ENCODE measurements around the gene AP3B2.
"Not testable (repeated sequence)": the region's sequence is repeated elsewhere in the genome, so short reads cannot be mapped to it uniquely, and the experiment has no call there.

AP3B2 gene

GRCh38 chr15:82647045-82647834 is 62.4 kb downstream of the AP3B2 start, which contains the start of gene CPEB1:
Gene CPEB1 (minus strand): TSS chr15:82647363. CDS start chr15:82628459, 18,904 bp downstream.
- peak; percentile 20 for DNase-seq

- no peak for DNase-seq
Observed at GRCh38 chr15:82646250-82647044, 63.2 kb downstream of the AP3B2 start.

DNA sequence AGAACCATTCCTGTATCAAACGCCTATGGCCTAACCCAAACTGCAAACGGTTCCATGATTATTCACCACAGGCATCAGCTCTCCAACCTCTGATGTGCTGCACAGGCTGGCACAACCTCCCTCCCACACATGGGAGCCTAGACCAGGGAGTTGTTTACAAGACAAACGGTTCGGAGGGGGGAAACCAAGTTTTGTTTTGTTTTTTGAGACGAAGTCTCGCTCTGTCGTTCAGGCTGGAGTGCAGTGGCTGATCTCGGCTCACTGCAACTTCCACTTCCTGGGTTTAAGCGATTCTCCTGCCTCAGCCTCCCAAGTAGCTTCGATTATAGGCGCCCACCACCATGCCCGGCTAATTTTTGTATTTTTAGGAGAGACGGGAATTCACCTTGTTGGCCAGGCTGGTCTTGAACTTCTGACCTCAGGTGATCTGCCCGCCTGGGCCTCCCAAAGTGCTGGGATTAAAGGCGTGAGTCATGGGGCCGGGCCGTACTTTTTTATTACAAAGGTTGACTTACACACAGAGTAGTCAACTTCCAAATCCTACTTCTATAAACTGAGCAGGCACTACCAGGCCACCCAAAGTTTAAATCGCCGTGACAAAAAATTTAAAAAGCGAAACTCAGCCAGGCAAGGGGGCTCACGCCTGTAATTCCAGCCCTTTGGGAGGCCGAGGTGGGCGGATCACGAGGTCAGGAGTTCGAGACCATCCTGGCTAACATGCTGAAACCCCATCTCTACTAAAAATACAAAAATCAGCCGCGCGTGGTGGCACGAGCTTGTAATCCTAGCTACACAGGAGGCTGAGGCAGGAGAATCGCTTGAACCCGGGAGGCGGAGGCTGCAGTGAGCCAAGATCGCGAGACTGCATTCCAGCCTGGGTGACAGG is 64.5 kb downstream of the AP3B2 start:
- not testable (repeated sequence) for DNase-seq

GRCh38 chr15:82643992-82644391 is 65.7 kb downstream of the AP3B2 start:
- DNase-seq: no peak

DNA sequence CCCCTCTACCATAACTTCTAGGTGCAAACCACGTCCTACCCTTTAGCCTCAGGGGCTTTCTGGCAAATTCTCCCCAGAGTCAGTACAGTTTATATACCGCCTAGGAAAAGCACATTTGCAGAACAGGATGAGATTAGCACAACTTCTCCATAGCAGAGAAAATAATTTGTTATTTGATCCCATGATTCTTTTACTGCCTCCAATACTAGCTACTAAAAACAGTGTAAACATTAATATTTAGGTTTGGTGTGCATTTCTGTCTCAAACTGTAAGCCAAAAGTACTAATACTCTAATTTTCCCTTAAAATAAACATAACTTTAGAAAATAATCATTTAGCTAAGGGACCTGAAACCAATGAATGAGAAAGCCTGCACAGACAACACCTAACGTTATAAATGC is 67.0 kb downstream of the AP3B2 start:
- no peak for DNase-seq

DNA sequence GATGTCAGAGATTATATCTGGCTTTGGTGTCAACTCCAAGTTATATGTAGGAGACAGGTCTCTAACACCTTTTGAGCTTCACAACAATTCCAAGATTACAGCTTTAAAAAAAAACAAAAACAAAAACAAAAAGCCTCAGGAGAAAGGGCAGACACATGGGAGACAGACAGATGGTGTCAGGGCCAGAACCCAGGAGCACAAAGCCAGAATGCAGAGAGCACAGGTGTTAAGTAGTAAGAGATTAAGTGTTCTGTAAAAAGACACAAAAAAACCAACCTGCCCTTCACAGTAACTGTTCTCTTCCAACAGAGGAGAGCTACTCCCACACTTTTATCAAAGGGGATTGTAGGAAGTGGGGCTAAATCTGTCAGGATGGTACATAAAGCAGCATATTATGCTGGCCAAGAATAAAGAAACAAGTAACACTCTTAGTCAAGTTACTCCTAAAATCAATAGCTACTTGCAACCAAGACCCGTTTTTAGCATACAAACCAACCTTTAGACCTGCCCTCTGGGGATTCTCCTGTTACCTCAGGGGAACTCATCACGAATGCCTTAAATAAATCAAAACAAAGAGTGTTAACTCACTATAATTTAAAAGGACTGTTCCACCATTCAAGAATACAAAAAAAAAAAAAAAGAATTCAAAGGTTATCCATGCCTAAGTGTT is 68.4 kb downstream of the AP3B2 start:
- DNase-seq: no peak

DNA sequence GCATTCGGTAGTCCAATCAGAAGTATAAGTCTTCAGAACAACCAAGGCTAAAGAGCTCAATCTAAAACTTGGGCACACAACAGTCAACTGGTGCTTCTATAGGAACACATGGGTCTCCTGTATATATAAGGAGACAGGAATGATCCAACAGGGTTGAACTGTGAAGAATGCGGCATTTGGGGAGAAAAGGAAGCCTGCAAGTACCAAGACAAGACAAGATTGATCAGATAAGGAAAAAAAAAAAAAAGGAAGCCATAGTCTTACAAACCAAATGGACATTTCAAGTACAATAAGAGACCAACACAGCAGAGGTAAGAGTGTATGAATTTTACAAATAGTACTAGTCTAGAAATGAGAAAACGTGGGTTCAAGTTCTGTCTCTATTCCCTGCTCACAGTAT is 69.0 kb downstream of the AP3B2 start:
- DNase-seq: no peak

- no peak for DNase-seq
Observed at GRCh38 chr15:82635798-82636197, 73.9 kb downstream of the AP3B2 start.

GRCh38 chr15:82630033-82630432 is 79.6 kb downstream of the AP3B2 start:
- no peak for DNase-seq

GRCh38 chr15:82625136-82625535 is 84.5 kb downstream of the AP3B2 start:
- DNase-seq: no peak

DNA sequence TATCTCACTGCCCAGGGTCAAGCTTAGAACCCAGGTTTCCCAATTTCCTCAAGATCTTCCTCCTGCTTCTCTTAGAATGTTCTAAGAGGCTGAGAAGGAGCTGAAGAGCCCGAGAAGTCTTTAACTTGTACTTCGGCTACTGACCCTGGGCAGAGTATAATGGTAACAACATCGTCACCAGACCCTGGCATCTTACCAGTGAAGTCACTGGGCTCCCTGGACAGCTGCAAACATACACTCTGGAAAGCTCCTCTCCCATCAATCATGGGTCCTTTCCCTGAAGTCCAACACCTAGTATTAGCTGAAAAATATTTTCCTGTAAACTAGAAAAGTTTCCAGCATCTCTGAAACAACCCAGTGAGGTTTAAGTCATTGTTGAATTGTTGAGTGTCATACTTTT is 85.2 kb downstream of the AP3B2 start:
- no peak for DNase-seq

DNA sequence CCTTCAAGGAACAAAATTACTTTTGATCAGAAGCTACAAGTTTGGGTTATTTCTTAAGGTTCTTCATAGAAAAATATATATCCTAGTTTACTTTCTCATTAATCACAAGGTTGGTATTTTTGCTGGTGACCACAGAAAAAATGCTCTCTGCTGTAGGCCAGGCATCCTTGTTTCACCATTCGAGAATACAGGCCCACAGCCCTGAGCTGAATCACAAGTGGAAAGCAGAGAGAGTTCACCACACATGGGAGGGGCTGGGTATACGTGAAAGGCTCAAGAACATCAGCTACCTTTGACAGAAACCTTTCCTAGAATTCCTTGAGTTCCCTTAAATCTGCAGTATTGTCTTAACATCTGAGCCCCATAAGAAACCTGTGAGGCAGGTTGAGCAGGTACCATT is 85.7 kb downstream of the AP3B2 start:
- DNase-seq: no peak

GRCh38 chr15:82621970-82622369 is 87.7 kb downstream of the AP3B2 start:
- DNase-seq: no peak

DNA sequence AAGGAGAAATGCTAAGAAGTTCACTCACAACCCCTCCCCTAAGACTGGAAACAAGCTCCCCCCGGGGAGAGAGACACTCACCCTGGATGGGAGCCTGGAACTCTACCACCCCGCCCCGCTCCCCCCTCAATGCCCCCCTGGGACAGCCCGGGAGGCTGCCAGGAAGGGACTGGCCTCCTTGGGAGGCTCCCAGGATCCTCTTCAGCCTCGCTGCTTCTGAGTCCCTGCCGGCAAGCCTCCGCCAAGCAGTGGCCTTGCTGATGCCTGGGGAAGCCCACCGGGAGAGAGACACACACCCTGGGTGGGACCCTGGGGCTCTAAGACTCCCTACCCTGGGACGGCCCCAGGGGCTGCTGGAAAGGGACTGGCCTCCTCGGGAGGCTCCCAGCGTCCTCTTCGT is 95.9 kb downstream of the AP3B2 start:
- no peak for DNase-seq

GRCh38 chr15:82611348-82611747 is 98.3 kb downstream of the AP3B2 start:
- DNase-seq: no peak

Data from CD4-positive, alpha-beta T cell treated with Interleukin-15 for 1 hour (primary cell).